GM18517 (cell line): Measurements from ENCODE around the gene CD163L1.
A peak's percentile ranks its signal among the peaks of the same experiment; 100 is the strongest.
"Not testable (repeated sequence)": the region's sequence is repeated elsewhere in the genome, so short reads cannot be mapped to it uniquely, and the experiment has no call there.

Experiments used
- ATAC-seq: cut with Tn5 transposase; IDR thresholded peaks from one replicate; pipeline ENCODE4 v1.9.1; 2021; ENCODE audit warnings: mild to moderate bottlenecking, moderate library complexity; ENCODE audit not compliant: unreplicated experiment

The CD163L1 gene

DNA sequence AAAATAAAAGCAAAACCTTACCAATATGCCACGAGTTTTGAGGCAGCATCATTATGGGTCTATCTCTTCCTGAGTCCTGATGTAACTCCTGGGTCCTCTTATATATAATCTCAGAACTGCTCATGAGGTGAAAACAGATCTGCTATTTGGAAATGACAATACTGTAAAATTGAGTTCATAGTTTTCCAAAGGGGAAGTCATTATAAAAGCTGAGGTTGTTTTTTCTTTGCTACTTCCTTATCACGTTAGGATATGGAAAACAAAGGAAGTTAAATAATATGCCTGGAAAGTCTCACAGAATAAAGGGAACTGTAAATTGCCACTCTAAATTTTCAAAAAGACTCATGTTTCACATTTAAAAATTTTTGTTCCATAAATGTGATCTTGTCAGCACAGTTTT lies at the start of gene CD163L1:
CD163L1 (minus strand) TSS at position 78 of the 400 bp plus-strand sequence; CDS start at position 52, 26 bp downstream.
- no peak for ATAC-seq

GRCh38 chr12:7493006-7493405 lies 49.1 kb upstream of the CD163L1 start:
- ATAC-seq = no peak

DNA sequence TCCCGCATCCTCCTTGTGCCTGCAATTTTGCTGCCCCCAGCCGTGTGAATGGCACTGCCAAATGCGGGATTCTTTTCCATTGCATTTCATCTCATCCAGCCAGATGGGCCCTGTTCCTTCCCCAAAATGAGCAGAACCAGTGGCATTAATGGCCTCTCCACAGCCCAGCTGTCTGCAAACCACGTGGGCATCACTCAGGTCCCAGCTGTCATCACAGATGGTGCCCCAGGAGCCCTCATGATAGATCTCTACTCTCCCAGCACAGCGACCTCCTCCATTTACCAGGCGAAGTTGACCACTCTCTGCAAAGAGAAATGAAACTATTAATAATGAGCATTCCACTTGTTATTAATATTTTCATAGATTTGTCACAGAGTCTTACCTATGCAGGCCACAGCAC lies 42.6 kb upstream of the CD163L1 start:
- ATAC-seq = no peak

GRCh38 chr12:7485095-7485494 lies 41.1 kb upstream of the CD163L1 start:
- ATAC-seq = no peak

GRCh38 chr12:7483343-7483742 lies 39.4 kb upstream of the CD163L1 start:
- no peak for ATAC-seq

GRCh38 chr12:7479771-7480170 lies 35.8 kb upstream of the CD163L1 start:
- ATAC-seq = no peak

GRCh38 chr12:7472060-7472459 lies 28.1 kb upstream of the CD163L1 start:
- no peak for ATAC-seq

DNA sequence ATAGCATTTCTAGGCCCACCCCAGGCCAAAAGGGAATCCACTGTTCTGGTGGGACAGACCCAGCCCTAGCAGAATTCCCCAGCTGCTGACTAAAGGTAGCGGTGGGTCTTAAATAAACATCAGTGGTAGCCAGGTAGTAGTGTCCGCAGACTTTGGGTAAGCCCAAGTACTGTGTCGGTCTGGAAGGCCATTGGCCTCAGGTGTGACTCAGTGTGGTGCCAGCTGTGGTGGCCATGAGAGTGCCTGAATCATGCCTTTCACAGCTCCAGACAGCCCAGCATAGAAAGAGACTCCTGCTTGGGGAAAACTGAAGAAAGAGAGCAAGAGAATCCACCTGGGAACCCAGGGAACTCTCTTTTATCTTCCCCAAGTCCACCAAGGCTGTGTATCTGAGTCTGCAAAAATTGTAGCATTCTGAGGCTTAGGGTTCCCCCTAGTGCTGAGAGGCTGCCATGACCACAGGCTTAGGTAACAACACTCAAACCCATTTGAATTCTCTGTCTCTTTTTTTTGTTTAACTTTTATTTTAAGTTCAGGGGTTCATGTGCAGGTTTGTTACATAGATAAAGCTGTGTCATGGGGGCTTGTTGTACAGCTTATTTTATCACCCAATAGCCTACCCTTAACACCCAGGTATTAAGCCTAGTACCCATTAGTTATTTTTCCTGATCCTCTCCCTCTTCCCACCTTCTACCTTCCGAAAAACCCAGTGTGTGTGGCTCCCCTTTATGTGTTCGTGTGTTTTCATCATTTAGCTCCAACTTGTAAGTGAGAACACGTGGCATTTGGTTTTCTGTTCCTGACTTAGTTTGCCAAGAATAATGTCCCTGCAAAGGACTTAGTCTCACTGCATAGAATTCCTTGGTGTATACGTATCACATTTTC lies 16.7 kb upstream of the CD163L1 start:
- ATAC-seq = peak; percentile 61

DNA sequence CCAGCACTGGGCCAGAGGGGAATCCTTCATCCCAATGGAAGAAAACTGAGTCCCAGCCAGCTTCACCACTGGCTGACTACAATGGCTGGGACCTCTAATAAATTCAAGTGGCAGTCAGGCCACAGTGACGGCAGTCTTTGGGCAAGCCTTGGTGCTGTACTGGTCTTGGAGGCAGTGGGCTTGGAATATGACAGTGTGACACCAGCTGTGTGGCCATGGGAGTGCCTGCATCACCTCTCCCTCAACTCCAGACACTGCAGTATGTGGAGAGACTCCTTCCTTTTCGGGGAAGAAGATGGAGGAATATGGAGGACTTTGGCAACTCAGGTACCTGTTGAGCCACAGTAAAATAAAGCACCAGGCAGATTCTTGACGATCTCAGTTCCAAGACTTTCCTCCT lies 16.0 kb upstream of the CD163L1 start:
- no peak for ATAC-seq

DNA sequence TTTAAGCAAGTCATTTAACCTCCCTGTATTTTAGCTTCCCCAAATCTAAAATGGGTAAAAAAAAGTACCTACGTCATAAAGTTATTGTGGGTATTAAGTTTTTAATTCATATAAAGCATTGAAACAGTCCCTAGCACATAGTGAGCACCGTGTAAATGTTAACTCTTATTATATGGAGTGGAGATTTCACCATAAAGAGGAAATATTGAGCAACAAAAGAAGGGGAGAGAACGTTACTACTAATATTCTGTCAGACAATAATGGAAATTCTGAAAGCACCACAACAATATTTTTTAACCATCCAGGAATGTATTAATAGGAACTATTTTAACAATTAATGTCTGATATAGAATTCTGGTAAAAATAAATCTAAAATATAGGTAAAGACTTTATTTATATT lies 7.8 kb upstream of the CD163L1 start:
- ATAC-seq = no peak

DNA sequence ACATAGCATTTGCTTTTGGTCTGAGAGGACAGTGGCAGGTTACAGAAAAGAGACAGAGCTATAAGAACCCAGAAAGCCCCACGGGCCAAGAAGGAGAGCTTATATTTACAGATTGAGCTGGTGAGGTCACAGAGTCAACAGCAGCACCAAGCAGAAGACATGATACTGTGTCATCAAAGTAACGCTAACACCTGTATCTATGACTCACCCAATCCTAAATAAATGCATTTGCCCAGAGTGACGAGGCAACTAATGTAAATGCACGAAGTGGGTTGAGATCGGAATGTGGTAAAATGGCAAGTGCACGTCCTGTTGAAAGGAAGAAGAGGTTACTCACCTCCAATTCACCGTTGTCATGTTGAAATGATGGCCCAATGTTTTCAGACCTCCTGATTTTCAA lies 6.7 kb upstream of the CD163L1 start:
- ATAC-seq = no peak

GRCh38 chr12:7448099-7448498 lies 4.1 kb upstream of the CD163L1 start:
- ATAC-seq = no peak

DNA sequence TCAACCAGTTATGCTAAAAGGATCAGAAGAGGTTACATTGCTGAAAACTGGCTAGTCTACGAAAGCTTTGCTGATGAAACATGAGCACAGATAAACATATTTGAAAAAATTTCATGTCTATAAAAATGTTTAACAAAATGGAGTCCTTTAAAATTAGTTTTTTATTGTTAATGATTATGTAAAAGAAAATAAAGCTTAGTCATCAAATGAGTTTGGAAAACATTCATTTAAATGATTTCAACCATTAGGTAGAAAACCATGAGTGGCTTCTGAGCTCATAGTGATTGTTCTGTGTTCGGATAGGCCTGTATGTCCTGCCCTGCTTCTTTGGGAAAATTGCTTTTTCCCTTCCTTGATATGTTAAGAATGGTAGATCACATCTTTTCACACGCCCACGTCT lies 584 bp upstream of the CD163L1 start:
- ATAC-seq = no peak

- ATAC-seq = no peak
Observed at GRCh38 chr12:7441216-7441615, 2.7 kb downstream of the CD163L1 start.

DNA sequence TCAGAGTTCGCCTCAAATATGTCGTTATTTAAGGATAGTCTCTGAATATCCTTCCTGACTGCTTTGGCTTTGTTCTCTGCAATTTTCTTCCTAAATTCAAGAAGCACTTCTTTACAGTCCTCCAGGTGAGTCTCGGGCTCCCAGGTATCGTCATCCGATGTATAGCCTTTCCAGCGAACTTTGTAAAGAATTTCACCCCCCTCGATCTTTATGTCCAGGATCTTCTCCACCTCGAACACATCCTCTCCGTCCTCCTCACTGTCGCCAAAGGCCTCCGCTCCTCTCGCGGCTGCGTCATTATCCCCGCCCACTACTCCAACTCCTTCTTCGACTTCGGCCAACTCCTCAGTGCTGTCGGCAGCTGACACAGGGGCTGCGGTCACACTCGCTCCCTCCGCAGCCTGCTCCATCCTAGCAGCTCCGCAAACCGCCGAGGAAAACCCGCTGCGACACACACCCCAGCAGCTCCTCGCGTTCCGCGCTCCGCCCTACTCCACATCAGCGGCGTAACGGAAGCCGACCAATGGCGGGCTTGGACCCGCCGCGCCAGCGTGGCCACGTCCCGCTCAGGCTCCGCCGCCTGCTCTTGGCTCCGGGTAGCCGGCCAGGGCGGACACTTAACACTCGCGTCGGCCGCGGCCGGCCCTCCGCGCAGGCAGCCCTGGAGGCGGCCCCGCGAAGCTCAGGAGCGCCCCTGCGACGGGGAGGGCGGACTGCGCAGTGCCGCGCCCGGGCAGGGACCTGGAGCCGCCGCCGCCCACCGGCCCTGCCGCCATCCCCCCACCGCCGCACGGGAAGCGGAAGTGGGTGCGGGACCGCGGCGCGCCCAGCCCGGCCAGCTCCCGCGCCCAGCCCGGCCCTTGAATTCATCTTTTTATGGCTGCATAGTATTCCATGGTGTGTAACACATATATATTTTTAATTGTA lies 4.1 kb downstream of the CD163L1 start:
- ATAC-seq = no peak

DNA sequence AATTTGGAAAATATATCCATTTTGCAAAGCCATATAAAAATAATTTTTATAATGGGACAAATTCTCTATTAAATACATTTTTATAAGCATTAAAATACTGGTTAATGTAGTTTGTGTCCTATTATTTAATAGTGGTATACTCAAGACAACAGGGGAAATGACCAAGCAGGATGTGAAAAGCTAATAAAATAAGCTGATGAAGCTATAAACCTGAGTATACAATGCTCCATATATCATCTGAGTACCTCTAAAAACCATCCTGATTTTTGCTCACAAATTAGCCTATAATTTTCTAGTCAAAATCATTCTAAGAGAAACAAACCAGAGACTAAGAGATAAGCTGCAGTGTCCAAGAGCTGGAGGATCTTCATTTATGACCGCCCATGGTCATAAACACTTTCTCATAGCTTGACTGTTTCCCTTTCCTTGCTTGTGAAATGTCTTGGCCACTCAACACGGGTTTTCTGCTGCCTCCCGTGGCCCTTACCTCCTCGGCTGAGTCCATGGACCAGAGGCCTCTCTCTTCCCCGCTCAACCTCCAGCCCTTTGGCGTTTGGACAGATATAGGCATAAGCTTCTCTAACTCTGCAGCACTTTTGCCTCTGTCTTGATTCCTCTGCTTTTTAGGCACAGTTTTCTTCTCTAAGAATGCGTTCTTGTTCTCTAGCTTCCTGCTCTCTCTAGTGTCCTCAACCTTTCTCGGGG lies 5.5 kb downstream of the CD163L1 start:
- not testable (repeated sequence) for ATAC-seq

DNA sequence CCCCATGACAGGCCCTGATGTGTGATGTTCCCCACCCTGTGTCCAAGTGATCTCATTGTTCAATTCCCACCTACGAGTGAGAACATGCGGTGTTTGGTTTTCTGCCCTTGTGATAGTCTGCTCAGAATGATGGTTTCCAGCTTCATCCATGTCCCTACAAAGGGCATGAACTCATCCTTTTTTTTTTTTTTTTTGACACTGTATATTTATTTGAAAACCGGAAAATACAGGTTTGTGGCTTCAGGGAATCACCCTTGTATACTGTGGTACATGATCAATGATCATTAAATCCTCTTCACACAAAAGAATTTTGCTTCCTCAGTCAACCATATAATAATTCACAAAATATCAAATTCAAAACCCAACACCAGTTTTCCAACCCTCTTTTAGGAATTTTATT lies 6.5 kb downstream of the CD163L1 start:
- ATAC-seq = not testable (repeated sequence)

GRCh38 chr12:7434670-7435069 lies 9.3 kb downstream of the CD163L1 start:
- no peak for ATAC-seq

- no peak for ATAC-seq
Observed at GRCh38 chr12:7433276-7433822, 10.6 kb downstream of the CD163L1 start.

DNA sequence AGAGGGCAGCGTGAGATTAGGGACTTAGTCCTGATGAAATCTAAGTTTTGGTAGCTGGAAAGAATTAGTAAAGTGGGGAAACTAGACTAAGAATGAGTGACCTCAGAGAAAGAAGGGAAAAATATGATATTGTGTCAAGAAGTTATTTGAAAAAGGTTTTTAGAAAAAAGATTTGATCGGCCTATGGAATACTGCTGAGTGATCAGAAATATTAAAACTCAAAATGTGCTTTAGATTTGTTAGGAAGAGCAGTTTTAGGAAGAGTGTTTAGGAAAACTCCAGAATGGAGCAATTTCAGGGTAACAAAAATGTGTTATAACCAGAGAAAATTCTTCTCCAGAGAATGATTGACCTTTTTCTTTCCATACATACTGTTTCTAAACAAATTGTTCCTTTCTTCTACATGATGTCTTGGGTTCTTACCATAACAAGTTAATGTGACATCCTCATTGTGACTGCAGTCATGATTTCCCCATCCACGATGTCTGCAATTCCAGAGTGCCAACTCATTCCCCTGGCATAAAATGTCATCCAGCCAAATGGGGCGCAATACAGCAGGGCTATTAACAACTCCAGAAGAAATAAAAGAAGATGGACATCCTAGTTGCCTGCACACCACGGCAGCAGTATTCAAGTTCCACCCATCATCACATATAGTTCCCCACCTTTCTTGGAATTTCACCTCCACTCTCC lies 11.8 kb downstream of the CD163L1 start:
- ATAC-seq = no peak
